Skeletal muscle cell (primary cell): ENCODE measurements around the gene PLCH1.

Experiments
- DNase-seq: peaks from one replicate; pipeline ENCODE4 v3.0.0-alpha.2; 2010; ENCODE audit warnings: low read depth
- H3K4me3 ChIP-seq: 2 replicates; pipeline ENCODE4 v1.5.1; 2011; ENCODE audit warnings: low read depth, mild to moderate bottlenecking, control low read depth, low read length, moderate library complexity

The PLCH1 gene, protein sequence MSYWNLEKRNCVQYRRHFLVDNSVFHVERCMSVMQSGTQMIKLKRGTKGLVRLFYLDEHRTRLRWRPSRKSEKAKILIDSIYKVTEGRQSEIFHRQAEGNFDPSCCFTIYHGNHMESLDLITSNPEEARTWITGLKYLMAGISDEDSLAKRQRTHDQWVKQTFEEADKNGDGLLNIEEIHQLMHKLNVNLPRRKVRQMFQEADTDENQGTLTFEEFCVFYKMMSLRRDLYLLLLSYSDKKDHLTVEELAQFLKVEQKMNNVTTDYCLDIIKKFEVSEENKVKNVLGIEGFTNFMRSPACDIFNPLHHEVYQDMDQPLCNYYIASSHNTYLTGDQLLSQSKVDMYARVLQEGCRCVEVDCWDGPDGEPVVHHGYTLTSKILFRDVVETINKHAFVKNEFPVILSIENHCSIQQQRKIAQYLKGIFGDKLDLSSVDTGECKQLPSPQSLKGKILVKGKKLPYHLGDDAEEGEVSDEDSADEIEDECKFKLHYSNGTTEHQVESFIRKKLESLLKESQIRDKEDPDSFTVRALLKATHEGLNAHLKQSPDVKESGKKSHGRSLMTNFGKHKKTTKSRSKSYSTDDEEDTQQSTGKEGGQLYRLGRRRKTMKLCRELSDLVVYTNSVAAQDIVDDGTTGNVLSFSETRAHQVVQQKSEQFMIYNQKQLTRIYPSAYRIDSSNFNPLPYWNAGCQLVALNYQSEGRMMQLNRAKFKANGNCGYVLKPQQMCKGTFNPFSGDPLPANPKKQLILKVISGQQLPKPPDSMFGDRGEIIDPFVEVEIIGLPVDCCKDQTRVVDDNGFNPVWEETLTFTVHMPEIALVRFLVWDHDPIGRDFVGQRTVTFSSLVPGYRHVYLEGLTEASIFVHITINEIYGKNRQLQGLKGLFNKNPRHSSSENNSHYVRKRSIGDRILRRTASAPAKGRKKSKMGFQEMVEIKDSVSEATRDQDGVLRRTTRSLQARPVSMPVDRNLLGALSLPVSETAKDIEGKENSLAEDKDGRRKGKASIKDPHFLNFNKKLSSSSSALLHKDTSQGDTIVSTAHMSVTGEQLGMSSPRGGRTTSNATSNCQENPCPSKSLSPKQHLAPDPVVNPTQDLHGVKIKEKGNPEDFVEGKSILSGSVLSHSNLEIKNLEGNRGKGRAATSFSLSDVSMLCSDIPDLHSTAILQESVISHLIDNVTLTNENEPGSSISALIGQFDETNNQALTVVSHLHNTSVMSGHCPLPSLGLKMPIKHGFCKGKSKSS (N-terminal part only)

DNA sequence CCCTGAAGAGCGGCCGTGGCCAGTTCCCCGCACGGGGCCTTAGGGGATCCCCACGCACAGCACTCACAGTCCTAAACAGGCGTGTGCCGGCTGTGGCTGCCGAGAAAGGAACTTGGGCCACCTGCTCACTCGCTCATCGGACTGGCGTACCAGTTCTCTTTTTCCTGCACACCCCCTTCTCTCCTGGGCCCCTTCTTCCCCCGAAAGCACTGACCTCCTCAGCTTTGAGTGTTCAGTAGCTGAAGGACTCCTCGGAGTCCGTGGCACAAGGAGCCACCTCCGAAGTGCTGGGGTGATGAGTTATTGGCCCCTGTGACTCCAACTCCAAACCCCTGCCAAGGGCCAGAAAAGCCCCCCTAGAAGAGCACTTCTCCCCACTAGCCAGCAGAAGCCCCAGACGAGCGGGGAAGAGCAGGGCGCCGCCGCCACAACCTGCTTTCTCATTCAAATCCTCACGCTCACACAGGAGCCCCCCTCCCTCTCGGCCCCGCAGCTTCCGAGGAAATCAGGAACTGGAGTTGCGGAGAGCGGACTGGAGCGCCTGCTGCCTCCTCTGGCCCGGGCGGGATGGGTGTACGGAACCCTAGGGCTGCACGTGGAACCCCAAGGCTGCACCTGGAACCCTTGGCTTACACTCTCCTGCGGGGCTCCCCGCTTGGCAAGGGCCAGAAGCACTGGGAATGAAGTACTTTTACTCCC lies at the start of gene PLCH1:
Gene PLCH1, minus strand, starts transcription at position 446 of the 699 bp plus-strand sequence. CDS start 40,847 bp downstream, outside the sequence.
- DNase-seq, result no peak
- H3K4me3 ChIP-seq, result peak within 1 kb of the TSS; percentile 72

DNA sequence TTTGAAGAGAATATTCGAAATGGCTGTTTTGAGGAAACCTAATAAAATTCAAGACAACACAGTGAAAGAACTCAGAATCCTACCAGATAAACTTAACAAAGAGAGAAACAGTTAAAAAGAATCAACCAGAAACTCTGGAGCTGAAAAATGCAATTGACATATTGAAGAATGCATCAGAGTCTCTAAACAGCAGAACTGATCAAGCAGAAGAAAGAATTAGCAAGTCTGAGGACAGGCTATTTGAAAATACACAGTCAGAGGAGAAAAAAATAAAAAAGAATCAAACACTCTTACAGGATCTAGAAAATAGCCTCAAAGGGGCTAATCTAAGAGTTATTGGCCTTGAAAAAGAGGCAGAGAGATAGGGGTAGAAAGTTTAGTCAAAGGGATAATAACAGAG lies 47.7 kb upstream of the PLCH1 start:
- no peak for DNase-seq
- no peak overlapping the region for H3K4me3 ChIP-seq

DNA sequence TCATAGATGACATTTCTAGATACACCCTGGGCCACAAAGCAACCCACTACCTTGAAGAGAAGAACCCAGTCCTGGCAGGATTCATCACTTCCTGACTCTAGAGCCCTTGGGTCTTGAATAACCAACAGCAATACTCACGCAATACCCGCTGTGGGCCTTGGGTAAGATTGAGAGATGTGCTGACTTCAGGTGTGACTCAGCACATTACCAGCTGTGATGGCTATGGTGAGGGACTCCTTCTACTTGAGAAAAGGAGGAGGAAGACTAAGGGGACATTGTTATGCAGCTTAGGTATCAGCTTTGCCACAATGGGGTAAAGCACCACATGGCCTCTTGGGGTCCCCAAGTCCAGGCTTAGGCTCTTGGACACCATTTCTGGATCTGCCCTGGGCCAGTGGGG lies 46.3 kb upstream of the PLCH1 start:
- DNase-seq, result peak; percentile 7
- H3K4me3 ChIP-seq, result no peak overlapping the region

DNA sequence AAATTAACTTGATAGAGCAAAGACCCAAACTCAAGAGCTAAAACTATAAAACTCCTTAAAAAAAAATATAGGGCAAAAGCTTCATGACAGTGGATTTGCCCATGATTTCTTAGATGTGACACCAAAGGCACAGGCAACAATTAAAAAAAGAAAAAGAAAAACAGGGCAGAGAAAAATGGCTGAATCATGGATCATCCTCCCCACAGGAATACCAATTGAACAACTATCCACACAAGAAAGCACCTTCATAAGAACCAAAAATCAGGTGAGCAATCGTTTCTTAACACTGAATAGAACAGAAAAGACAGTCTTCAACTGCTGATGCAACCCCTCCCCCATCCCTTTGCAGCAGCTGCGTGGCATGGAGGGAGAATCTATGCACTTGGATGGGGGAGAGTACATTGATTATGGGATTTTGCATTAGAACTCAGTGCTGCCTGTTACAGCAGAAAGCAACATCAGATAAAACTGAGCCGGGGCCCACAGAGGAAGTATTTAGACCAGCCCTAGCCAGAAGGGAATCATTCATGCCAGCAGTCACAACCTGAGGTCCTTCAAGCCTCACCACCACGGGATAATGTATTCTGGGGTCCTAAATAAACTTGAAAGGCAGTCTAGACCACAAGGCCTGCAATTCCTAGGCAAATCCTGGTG lies 45.5 kb upstream of the PLCH1 start:
- DNase-seq, result no peak
- no peak overlapping the region for H3K4me3 ChIP-seq

DNA sequence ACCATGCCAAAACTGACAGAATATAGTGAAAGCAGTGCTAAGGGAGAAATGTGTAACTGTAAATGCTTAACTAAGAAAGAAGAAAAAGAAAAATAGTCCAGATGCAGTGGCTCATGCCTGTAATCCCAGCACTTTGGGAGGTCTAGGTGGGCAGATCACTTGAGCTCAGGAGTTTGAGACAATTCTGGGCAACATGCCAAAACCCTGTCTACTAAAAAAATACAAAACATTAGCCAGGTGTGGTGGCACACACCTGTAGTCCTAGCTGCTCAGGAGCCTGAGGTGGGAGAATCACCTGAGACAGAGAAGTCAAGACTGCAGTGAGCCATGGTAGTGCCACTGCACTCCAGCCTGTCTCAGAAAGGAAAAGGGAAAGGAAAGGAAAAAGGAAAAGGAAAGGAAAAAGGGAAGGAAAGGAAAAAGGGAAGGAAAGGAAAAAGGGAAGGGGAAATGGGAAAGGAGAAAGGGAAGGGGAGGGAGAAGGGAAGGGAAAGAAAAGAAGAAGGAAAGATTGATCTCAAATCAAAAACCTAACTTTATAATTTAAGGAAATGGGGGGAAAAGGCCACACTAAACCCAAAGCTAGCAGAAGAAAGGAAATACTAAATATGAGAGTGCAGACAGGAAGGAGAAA lies 40.9 kb upstream of the PLCH1 start:
- no peak overlapping the region for H3K4me3 ChIP-seq
- no peak for DNase-seq

DNA sequence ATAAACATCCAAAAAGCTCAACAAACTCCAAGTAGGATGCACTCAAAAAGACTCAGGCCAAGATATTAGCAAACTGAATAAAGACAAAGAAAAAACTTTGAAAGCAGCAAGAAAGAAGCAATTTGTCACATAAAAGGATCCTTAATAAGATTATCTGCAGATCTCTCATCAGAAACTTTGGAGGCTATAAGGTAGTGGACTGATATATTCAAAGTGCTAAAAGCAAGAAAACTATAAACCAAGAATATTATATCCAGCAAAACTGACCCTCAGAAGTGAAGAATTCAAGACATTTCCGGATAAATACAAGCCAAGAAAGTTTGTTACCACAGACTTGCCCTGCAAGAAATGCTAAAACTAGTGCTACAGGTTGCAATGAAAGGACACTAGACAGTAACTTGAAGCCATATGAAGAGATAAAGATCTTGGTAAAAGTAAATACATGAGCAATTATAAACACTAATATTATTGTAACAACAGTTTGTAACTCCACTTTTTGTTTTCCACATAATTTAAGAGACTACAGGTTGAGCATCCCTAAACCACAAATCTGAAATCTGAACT lies 37.6 kb upstream of the PLCH1 start:
- no peak overlapping the region for H3K4me3 ChIP-seq
- no peak for DNase-seq

DNA sequence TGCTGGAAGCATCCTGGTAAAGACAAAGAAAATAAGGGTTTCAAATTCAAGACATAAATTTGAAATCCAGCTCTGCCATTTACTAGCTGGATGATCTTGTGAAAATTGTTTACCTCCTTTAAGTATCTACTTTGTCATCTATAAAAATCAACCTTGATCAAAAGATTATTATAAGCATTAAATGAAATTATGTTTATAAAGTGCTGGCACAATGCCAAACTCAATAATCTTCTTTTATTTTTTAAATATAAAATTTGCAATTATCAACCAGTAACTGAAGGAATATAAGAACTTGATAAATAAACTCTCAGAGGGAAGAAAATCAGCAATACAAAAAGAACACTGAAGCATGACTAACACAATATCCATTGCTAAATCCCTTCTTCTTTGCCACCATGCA lies 35.4 kb upstream of the PLCH1 start:
- no peak overlapping the region for H3K4me3 ChIP-seq
- DNase-seq, result no peak

DNA sequence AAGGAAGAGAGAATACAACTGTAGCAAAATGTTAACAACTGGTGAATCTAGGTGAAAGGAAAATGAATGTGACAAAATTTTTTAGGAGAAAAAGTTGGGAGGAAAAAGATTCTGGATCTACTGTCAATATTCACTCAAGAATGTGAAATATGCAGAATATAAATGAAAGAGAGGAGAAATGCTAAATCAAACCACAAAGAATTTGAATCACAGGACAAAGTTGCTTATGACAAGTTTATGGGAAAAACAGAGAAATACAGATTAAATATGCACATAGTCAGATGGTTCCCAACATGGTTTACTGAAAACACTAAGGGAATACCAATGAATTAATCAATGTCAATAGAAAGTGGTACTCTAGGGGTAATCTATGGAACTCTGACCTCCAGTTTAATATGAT lies 33.6 kb upstream of the PLCH1 start:
- DNase-seq, result no peak
- H3K4me3 ChIP-seq, result no peak overlapping the region

DNA sequence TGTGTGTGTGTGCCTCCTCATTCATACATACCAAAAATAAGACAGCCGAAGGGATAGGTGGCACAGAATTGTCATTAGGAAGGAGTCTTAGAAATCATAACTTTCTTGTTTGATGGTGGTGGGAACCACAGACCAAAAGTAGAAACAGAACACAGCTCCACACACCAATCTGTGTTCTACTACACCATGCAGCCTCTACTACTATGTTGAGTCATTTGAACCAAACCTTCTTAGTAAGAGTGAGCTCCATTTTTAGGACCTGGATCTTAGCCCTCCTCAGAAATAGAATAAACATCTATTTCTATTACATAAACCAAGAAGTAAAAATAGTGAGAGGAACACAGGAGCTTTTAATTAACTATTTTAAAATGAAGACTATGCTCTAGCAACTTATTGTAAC lies 27.9 kb upstream of the PLCH1 start:
- DNase-seq, result no peak

DNA sequence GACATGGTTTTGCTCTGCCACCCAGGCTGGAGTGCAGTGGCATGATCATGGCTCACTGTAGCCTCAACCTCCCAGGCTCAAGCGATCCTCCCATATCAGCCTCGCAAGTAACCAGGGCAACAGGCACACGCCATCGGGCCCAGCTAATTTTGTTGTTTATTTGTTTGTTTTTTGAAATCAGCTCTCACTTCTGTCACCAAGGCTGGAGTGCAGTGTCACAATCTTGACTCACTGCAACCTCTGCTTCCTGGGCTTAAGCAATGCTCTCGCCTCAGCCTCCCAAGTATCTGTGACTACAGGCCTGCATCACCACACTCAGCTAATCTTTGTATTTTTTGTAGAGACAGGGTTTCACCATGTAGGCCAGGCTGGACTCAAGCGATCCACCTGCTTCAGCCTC lies 26.3 kb upstream of the PLCH1 start:
- no peak overlapping the region for H3K4me3 ChIP-seq
- DNase-seq, result no peak

More for the DNA sequence above, 27.9 kb upstream of the PLCH1 start:
- H3K4me3 ChIP-seq, result no peak overlapping the region

DNA sequence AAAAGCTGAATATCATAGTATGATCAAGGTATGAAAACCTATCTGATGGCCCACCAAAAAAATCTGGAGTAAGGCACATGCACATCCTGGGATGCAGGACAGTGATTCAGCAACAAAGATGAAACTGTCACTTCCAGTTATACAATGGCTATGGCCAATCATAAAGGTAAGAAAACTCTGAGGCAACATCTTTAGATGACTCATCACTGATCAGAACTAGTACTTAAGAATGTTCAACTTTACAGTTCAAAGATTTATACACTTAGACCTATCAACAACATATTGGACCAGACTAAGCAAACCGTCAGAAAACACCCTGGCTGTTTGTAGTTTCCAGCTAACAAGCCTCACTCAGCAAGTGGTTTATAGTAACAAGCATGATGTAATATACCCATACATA lies 21.3 kb upstream of the PLCH1 start:
- DNase-seq, result peak; percentile 37
- no peak overlapping the region for H3K4me3 ChIP-seq

DNA sequence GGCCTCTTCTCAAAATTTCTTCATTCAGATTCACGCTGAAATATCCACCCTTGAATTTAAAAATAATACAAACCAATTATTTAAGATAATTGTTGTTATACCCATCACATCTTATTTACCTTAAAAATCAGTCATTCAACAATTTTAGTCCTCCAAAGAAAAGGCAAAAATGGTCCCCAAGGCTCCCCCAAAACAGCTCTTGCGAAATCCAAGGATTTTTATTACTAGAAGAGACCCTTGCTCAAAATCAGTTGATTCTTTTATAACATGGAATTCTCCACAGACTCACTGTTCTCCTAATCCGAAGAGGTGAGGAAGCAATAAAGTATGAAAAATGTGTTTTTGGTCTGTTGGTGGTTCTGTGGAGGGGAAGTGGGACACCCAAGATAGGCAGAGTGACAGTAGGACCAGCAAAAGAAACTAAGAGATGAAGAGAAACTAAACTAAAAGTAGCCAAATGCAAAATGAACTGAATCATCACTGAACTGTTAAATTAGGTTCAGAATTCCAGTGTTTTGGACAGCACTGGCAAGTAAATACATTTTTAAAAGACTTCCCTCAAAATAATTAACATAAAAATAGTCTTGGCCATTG lies 19.1 kb upstream of the PLCH1 start:
- no peak overlapping the region for H3K4me3 ChIP-seq
- DNase-seq, result no peak

DNA sequence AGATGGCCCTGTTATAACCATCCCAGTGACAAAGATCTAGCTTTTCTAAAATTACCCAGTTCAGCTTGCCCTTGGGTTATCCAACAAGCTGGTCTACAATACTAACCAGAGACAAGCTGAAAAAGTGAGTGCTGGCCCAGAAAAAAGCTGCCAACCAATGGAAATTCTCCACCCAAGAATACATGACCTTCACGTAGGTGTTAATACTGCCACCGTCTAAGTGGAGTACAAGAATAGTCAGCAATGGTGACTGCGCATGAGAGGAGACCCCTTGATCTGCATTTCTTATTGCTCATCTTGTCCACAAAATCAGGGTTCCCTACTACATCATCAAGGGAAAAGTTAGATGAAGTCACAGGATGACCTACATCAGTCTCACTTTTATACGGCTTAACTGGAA lies 15.8 kb upstream of the PLCH1 start:
- DNase-seq, result no peak
- H3K4me3 ChIP-seq, result no peak overlapping the region

DNA sequence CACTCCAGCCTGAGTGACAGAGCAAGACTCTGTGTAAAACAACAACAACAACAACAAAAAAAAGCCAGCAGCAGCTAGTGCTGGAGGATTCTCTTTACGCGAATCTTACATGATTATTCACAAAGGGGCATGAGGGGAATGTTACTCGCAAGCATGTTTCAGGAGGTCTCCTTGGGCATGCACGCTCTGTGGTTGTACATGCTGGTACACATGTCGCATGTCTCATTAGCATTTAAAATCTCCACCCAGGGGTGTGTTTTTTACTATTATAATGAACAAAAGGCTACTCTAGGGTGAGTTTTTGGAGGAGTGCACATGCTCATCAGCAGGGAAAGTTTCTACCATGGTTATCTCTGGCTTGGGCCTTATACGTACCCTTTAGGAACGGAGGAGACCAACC lies 12.7 kb upstream of the PLCH1 start:
- H3K4me3 ChIP-seq, result no peak overlapping the region

DNA sequence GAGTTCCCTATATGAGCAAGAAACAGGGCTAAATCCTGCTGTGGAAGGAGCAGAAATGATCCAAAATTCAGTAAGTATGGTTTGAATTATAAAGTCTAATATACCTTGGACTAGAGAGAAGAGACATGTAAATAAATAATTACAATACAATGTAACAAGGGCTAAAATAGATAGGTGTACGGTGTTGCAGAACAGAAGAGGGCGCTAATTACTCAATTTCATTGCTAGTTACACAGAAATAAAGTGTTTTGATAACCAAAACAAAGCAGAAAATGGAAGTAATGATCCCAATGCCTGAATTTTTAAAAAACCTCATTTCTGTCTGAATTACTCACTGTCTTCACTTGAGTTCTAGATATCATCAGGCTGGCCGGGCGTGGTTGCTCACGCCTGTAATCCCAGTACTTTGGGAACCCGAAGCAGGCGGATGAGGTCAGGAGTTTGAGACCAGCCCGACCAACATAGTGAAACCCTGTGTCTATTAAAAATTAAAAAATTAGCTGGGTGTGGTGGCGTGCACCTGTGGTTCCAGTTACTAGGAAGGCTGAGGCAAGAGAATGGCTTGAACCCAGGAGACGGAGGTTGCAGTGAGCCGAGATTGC lies 8.3 kb upstream of the PLCH1 start:
- DNase-seq, result no peak
- no peak overlapping the region for H3K4me3 ChIP-seq

More for the DNA sequence above, 12.7 kb upstream of the PLCH1 start:
- no peak for DNase-seq

DNA sequence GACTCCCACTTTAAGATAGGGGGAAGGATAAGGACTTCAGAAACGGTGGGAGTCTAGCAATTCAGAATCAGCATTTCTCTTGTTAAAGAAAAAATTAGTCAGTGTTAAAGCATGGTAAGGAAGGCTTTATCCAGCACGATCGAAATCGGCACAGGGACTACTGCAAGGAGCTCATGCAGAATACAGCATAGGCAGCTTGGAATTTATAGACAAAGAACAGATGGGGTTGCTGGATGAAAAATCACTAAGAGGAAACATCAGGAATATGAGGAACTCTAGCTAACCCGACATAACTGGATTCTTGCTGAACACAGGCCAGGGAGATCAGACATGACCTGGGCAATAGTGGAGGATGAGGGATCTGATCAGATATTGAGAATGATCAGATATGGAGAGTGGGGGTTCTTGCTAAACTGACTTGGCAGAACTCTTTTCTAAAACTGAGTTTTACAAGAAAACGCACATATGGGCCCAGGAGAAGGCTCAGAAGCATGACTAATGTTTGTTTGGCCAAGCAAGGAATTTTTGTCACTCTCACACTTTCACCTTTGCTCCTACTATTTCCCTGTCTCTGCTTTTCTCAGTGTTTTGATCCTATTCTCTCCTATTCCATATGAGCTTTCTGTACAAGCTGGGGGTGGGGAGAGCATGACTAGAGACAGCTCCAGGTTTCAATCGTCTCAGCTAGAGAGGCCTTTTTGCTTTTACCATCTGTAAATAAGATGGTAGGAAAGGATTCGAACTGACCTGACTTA lies 3.9 kb upstream of the PLCH1 start:
- DNase-seq, result no peak
- no peak overlapping the region for H3K4me3 ChIP-seq

DNA sequence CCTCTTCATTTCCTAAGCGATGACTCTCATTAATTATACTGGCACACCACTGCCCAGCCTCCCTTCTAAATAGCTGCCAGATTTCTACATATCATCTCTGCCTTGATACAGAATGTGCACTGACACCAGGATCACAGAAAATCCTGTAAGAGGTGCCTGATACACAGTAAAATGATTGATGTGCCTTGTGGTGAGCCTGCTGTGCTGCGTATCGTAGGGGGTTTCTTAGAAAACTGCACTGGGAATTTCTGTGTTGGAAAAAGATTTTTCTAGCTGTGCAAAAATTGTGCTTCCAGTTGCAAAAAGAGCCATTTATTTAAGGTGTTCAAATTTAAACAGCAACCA lies 3.0 kb upstream of the PLCH1 start:
- DNase-seq, result no peak
- H3K4me3 ChIP-seq, result no peak overlapping the region
